ENCODE results near the gene PRPH2. TPM values are rescaled to one million over a fixed set of nuclear protein-coding genes. Genes with fewer than 3 reads are reported as not detected.

Gene PRPH2
- total RNA-seq, 2 donors from 2014 or later, result 0.32 to 0.35 TPM

- DNase-seq, result peak; percentile 98
- Histone ChIP-seq H3K9ac (ENCODE audit: low read depth in 2 of 2, low read length in 2 of 2) (peak within 1 kb of the TSS; percentile 91 to 95), H3K27me3 (no peaks in the 10 kb centered on the region), H3K27ac (peak within 1 kb of the TSS; percentile 96), H3K9me3 (no peaks in the 10 kb centered on the region), H3K4me1 (peaks cover 5% of the 10 kb centered on the region), H3K36me3 (no peaks in the 10 kb centered on the region), H3K4me3 (peak within 1 kb of the TSS; percentile 61)
- intact Hi-C loops (cut with DNase I), result loop anchor here (5.0 kb wide), 1 partner anchor 41 kb away; no protein-coding TSS in a partner anchor
- no peak for TF ChIP-seq CTCF (IDR thresholded peaks at IDR 0.05)
These were observed 23.5 kb upstream of the PRPH2 start, which contains the start of gene TBCC for GRCh38 chr6:42745640-42746462. Gene TBCC, minus strand, starts transcription at chr6:42746103. Its CDS starts 30 bp downstream, at chr6:42746073.

GRCh38 chr6:42745083-42745639, 22.8 kb upstream of the PRPH2 start:
- peak overlapping the region; percentile 91 to 95 for H3K9ac ChIP-seq (ENCODE audit: low read depth in 2 of 2, low read length in 2 of 2)
- H3K36me3 ChIP-seq, result no peaks in the 10 kb centered on the region
- intact Hi-C loops (cut with DNase I), result loop anchor here (5.0 kb wide), 1 partner anchor 42 kb away; no protein-coding TSS in a partner anchor
- H3K4me1 ChIP-seq, result peaks cover 5% of the 10 kb centered on the region
- H3K4me3 ChIP-seq, result peak overlapping the region; percentile 61
- H3K9me3 ChIP-seq, result no peaks in the 10 kb centered on the region
- peak; percentile 29 for DNase-seq
- H3K27me3 ChIP-seq, result no peaks in the 10 kb centered on the region
- no peak for TF ChIP-seq CTCF (IDR thresholded peaks at IDR 0.05)
- H3K27ac ChIP-seq, result peak overlapping the region; percentile 87

GRCh38 chr6:42744351-42744893, 22.0 kb upstream of the PRPH2 start:
- peak overlapping the region; percentile 61 for H3K4me3 ChIP-seq
- no peaks in the 10 kb centered on the region for H3K9me3 ChIP-seq
- H3K27ac ChIP-seq, result no peak overlapping the region
- no peak for DNase-seq
- peaks cover 5% of the 10 kb centered on the region for H3K4me1 ChIP-seq
- no peaks in the 10 kb centered on the region for H3K36me3 ChIP-seq
- H3K9ac ChIP-seq (ENCODE audit: low read depth in 2 of 2, low read length in 2 of 2), result peak overlapping the region; percentile 91 to 95
- intact Hi-C loops (cut with DNase I), result no loop called here
- no peaks in the 10 kb centered on the region for H3K27me3 ChIP-seq
- no peak for TF ChIP-seq CTCF (IDR thresholded peaks at IDR 0.05)

- TF ChIP-seq CTCF (IDR thresholded peaks at IDR 0.05), result no peak
- Histone ChIP-seq H3K9ac (ENCODE audit: low read depth in 2 of 2, low read length in 2 of 2) (no peak overlapping the region), H3K27ac (no peak overlapping the region), H3K9me3 (no peaks in the 10 kb centered on the region), H3K4me3 (no peak overlapping the region), H3K4me1 (peaks cover 5% of the 10 kb centered on the region), H3K36me3 (no peaks in the 10 kb centered on the region), H3K27me3 (no peaks in the 10 kb centered on the region)
- intact Hi-C loops (cut with DNase I), result no loop called here
- no peak for DNase-seq
These were observed 19.9 kb upstream of the PRPH2 start for GRCh38 chr6:42742116-42742894.

GRCh38 chr6:42740725-42741124, 18.3 kb upstream of the PRPH2 start:
- Histone ChIP-seq H3K9ac (ENCODE audit: low read depth in 2 of 2, low read length in 2 of 2) (no peak overlapping the region), H3K27me3 (no peaks in the 10 kb centered on the region), H3K27ac (no peak overlapping the region), H3K4me1 (peaks cover 5% of the 10 kb centered on the region), H3K36me3 (no peaks in the 10 kb centered on the region), H3K9me3 (no peaks in the 10 kb centered on the region), H3K4me3 (no peak overlapping the region)
- intact Hi-C loops (cut with DNase I), result no loop called here
- DNase-seq, result no peak
- TF ChIP-seq CTCF (IDR thresholded peaks at IDR 0.05), result no peak
